Lower leg skin (tissue), 3 donors: ENCODE measurements around the gene LARP6.

Experiments used
- POLR2A ChIP-seq, 2 donors: fragments of 450-650 bp; IDR thresholded peaks; one replicate each; pipeline ENCODE4 v1.6.1; 2016 to 2017; ENCODE audit warnings: antibody characterized with exemption in 2 of 2, mild to moderate bottlenecking in 1 of 2, moderate library complexity in 1 of 2
- TF ChIP-seq, protein P1 (sequence below), 3 donors: fragments of 450-650 bp; IDR thresholded peaks; one replicate each; pipeline ENCODE4 v1.5.1; 2016; ENCODE audit warnings: antibody characterized with exemption in 3 of 3, mild to moderate bottlenecking in 3 of 3, moderate library complexity in 2 of 3

DNA sequence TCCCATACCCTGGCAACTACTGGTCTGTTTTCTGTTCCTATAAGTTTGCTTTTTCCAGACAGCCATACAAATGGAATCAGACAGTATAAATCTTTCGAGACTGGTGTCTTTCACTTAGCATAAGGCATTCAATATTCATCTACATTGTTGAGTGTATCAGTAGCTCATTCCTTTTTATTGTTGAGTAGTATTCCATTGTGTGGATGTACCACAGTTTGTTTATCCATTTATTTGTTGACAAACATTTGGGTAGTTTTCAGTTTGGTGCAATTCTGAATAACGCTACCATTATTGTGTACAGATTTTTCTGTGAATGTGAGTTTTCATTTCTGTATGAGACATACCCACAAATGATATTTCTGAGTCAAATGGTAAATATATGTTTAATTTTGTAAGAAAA is 35.4 kb downstream of the LARP6 start:
- TF ChIP-seq POLR2A (IDR thresholded peaks at IDR 0.05) = no peak
- TF ChIP-seq, protein P1, sequence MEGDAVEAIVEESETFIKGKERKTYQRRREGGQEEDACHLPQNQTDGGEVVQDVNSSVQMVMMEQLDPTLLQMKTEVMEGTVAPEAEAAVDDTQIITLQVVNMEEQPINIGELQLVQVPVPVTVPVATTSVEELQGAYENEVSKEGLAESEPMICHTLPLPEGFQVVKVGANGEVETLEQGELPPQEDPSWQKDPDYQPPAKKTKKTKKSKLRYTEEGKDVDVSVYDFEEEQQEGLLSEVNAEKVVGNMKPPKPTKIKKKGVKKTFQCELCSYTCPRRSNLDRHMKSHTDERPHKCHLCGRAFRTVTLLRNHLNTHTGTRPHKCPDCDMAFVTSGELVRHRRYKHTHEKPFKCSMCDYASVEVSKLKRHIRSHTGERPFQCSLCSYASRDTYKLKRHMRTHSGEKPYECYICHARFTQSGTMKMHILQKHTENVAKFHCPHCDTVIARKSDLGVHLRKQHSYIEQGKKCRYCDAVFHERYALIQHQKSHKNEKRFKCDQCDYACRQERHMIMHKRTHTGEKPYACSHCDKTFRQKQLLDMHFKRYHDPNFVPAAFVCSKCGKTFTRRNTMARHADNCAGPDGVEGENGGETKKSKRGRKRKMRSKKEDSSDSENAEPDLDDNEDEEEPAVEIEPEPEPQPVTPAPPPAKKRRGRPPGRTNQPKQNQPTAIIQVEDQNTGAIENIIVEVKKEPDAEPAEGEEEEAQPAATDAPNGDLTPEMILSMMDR (IDR thresholded peaks at IDR 0.05) = no peak
